HG03378 (cell line): ENCODE results near the gene MOCS2.

Experiments used
- ATAC-seq: cut with Tn5 transposase; IDR thresholded peaks from one replicate; pipeline ENCODE4 v1.9.1; 2021; ENCODE audit warnings: mild to moderate bottlenecking, moderate library complexity; ENCODE audit not compliant: unreplicated experiment

MOCS2 gene

DNA sequence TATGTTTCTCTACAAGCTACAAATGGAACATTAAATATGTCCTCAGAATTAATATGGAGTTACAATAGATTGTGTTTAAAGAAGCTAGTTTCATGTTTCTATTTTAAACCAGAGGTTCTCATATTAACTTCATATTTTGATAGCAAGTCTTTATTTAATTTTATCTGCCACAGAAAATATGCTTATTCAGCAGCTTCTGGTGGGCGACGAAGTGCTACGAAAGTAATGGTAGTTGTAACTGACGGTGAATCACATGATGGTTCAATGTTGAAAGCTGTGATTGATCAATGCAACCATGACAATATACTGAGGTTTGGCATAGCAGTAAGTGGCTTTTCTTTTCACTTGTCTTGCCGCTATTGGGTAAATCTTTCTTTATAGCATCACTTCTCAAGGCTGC is 54.2 kb downstream of the MOCS2 start:
- no peak for ATAC-seq

DNA sequence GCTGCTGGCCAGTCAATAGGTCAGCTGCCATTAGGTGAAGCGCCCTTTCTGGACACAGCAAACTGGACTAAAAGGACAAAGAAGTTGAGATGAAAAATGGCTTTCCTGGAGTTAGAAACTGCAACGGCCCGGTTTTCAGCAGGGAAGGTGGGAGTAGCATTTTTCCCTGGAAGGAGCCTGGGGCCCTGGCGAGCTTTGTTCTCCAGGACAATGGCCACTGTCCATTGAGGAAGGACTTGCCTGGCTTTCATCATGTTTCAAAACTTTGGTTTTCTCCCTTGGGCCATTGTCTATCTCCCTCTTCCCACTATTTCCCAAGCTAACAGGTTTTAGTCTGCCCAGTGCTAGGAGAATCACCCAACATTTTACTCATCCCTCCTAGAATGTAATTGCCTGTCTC is 56.2 kb downstream of the MOCS2 start:
- no peak for ATAC-seq

DNA sequence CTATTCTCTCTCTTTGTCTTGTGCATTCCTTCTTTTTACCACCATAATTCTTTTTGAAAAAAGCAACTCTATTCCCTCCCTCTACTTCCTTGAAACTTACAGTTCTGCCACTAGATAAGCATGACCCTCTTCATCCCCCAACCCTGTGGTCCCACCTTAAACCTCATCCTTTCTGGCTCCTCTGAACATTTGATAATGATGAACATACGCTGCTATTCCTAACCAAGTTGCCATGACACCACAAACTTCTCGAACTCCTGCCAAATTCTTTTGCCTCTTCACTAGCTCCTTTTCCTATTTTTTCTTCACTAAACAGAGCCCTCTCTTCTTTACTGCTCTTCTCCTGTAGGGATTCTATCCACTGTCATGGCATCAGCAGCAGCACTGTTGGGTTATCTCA is 57.1 kb downstream of the MOCS2 start:
- no peak for ATAC-seq

DNA sequence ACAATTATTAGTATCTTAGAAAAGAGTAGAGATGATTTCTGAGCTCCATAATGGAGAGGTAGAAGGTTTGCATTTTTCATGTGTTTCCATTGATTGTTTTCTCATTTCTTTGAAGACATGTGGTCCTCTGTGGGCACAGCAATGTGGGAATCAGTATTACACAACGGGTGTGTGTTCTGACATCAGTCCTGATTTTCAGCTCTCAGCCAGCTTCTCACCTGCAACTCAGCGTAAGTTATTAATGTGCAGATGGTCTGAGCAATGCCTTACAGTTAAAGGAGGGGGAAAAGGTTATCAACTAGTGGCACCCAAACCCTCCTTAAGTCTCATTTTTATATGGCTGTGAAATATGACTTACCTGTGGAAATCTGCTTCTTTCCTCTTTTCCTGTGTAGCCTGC is 61.3 kb downstream of the MOCS2 start:
- no peak for ATAC-seq
